GM18526 (cell line): Measurements from ENCODE around the gene SLC35E2B.

Experiments
- POLR2A ChIP-seq: IDR thresholded peaks from 3 replicates; pipeline ENCODE4 v1.6.1; 2011; ENCODE audit not compliant: insufficient read length; ENCODE audit errors: extremely low read depth

Gene SLC35E2B

GRCh38 chr1:1610796-1611195 lies 81.8 kb downstream of the SLC35E2B start:
- no peak for TF ChIP-seq POLR2A

- no peak for TF ChIP-seq POLR2A
Observed at GRCh38 chr1:1609822-1610485, 82.6 kb downstream of the SLC35E2B start.
